LNCAP (cell line): ENCODE results near the gene RAD18.

Experiments
- CTCF ChIP-seq: fragments of 450-650 bp; IDR thresholded peaks from 2 replicates; pipeline ENCODE4 v1.5.1; 2017; ENCODE audit warnings: mild to moderate bottlenecking

The RAD18 gene

GRCh38 chr3:8963137-8963853 lies at the start of gene RAD18:
Gene RAD18, minus strand, starts transcription at chr3:8963472. Its CDS starts 87 bp downstream, at chr3:8963385.
- TF ChIP-seq CTCF, result no peak

GRCh38 chr3:9012521-9012920 lies 49.2 kb upstream of the RAD18 start:
- TF ChIP-seq CTCF, result no peak

- no peak for TF ChIP-seq CTCF
Measured at GRCh38 chr3:9009976-9010545, 46.8 kb upstream of the RAD18 start.

GRCh38 chr3:9008550-9009255 lies 45.4 kb upstream of the RAD18 start:
- TF ChIP-seq CTCF, result no peak

GRCh38 chr3:9007928-9008327 lies 44.7 kb upstream of the RAD18 start:
- no peak for TF ChIP-seq CTCF

GRCh38 chr3:9007213-9007612 lies 43.9 kb upstream of the RAD18 start:
- no peak for TF ChIP-seq CTCF

- no peak for TF ChIP-seq CTCF
Measured at GRCh38 chr3:9000041-9000440, 36.8 kb upstream of the RAD18 start.
